ENCODE results near the gene SERINC2. TPM values are rescaled to one million over a fixed set of nuclear protein-coding genes. Genes with fewer than 3 reads are reported as not detected.

SERINC2 gene
- total and polyA plus RNA-seq, 10 of the 15 experiments (the other 5 are each of a cell fraction or from before 2014, with no cell fraction given) = 0.02 to 9.4 (median 0.50) TPM

DNA sequence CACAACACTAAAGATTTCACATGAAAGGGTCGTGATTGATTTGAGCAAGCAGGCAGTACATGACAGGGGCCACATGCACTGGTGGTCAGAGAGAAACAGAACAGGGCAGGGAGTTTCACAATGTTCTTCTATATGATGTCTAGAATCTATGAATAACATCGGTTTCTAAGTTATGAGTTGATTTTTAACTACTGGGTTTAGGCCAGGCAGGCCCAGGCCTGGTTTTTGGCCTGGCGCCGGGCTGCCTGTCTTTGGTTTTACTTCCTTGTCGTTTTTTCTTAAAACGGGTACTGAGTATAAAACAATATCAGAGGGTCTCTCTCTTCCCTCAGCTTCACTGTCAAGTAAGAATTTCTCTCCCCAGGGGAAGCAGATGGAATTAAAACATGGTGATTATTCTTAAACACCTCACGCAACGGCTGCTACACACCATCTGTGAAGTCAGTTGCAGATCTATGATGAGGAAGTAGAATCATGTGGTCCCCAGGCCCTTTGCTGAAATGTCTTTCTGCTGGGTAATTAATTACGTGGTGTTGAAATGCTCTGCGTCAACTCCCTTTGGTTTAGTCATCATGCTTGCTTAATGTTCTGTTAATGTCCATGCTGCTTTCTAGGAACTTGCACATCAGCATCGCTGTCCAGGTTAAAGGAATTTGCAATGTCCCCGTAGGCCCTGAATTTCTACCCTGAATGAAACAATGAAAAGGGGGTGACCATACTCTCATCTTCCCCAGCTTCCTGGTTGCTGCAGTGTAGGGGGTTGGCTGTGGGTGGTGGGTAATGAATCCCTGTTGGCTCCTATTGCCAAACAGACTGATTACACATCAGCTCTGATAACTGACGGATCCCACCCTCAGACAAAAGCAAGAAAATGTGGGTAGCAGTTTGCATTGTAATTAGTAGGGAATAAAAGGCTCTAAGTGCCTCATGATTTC, 70.3 kb downstream of the SERINC2 start:
- no peaks in the 10 kb centered on the region for H3K79me2 ChIP-seq (ENCODE audit: control insufficient read depth, insufficient read depth, low read length)
- peak overlapping the region; percentile 57 for H3K27ac ChIP-seq (ENCODE audit: control insufficient read depth, insufficient read depth)
- no peak overlapping the region for H3K4me2 ChIP-seq (ENCODE audit: control insufficient read depth, insufficient read depth)
- H3K9me3 ChIP-seq (replicated peaks; ENCODE audit: control insufficient read depth, insufficient read depth, low read length) = peaks cover 3% of the 10 kb centered on the region; the same call in 2 of the 3 replicates
- no peaks in the 10 kb centered on the region for H3K36me3 ChIP-seq (ENCODE audit: control insufficient read depth in 2 of 2, insufficient read depth in 2 of 2, low read length in 1 of 2)
- H3K4me1 ChIP-seq (ENCODE audit: control insufficient read depth, insufficient read depth, low read length) = no peaks in the 10 kb centered on the region
- in situ Hi-C loops (cut with MboI) = no loop called here
- ATAC-seq (peak; percentile 91), DNase-seq (ENCODE audit: low read depth, low spot score) (peak; percentile 58), FAIRE-seq (no peak)
- H2AFZ ChIP-seq (ENCODE audit: control insufficient read depth, low read depth, low read length) = peak overlapping the region; percentile 68
- 24% methylated on average over 13 of the region's 13 CpGs for whole genome bisulfite sequencing (ENCODE audit: insufficient coverage, insufficient replicate concordance, low lambda C conversion rate, missing lambda C conversion rate)
- CTCF ChIA-PET = interaction anchor here (0.7 to 3.9 kb wide), 8 partner anchors 23 to 66 kb away, joined by 3 to 19 read pairs (median 4); no protein-coding TSS in a partner anchor
- H4K20me1 ChIP-seq (ENCODE audit: control insufficient read depth, insufficient read depth) = no peaks in the 10 kb centered on the region
- intact Hi-C loops (cut with micrococcal nuclease; ENCODE audit: unreplicated experiment) = loop anchor here (1.0 to 2.0 kb wide), 3 partner anchors 26 to 66 kb away; no protein-coding TSS in a partner anchor
- no peak overlapping the region for H3K4me3 ChIP-seq
- RAD21 ChIA-PET (ENCODE audit: unreplicated experiment) = interaction anchor here (0.9 to 6.4 kb wide), 9 partner anchors 20 to 89 kb away, joined by 3 to 122 read pairs (median 4); no protein-coding TSS in a partner anchor
- POLR2A ChIA-PET = interaction anchor here (0.6 to 15.0 kb wide), 8 partner anchors 10 to 72 kb away, joined by 3 to 260 read pairs (median 4); no protein-coding TSS in a partner anchor
- no TSS peak for BruUV-seq (replicated peaks)
- SMC1A ChIA-PET (ENCODE audit: uncharacterized antibody, unreplicated experiment) = interaction anchor here (1.0 to 11.5 kb wide), 14 partner anchors 10 to 66 kb away, joined by 3 to 230 read pairs (median 7); no protein-coding TSS in a partner anchor
- H3K27me3 ChIP-seq (replicated peaks in 1 of 2; ENCODE audit: control insufficient read depth in 2 of 2, insufficient read depth in 2 of 2, low read length in 1 of 2) = no peaks in the 10 kb centered on the region
- H3K9ac ChIP-seq (ENCODE audit: control insufficient read depth, insufficient read depth, low read length) = peak overlapping the region; percentile 2; the same call in 1 of the 2 replicates
- peak; percentile 35; the same call in 1 of the 2 replicates for TF ChIP-seq SPI1 (IDR thresholded peaks at IDR 0.05; ENCODE audit: borderline replicate concordance, insufficient read depth, low read depth, low read length)
- TF ChIP-seq, protein P1, sequence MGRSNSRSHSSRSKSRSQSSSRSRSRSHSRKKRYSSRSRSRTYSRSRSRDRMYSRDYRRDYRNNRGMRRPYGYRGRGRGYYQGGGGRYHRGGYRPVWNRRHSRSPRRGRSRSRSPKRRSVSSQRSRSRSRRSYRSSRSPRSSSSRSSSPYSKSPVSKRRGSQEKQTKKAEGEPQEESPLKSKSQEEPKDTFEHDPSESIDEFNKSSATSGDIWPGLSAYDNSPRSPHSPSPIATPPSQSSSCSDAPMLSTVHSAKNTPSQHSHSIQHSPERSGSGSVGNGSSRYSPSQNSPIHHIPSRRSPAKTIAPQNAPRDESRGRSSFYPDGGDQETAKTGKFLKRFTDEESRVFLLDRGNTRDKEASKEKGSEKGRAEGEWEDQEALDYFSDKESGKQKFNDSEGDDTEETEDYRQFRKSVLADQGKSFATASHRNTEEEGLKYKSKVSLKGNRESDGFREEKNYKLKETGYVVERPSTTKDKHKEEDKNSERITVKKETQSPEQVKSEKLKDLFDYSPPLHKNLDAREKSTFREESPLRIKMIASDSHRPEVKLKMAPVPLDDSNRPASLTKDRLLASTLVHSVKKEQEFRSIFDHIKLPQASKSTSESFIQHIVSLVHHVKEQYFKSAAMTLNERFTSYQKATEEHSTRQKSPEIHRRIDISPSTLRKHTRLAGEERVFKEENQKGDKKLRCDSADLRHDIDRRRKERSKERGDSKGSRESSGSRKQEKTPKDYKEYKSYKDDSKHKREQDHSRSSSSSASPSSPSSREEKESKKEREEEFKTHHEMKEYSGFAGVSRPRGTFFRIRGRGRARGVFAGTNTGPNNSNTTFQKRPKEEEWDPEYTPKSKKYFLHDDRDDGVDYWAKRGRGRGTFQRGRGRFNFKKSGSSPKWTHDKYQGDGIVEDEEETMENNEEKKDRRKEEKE (IDR thresholded peaks at IDR 0.05) = 0 out of 2 replicates have a peak, but pooled peaks have one; percentile 11
- 0 out of 2 replicates have a peak, but pooled peaks have one; percentile 15 for TF ChIP-seq RCOR1 (conservative IDR thresholded peaks at IDR 0.05; ENCODE audit: low read depth, low read length)
- TF ChIP-seq LARP7 (IDR thresholded peaks at IDR 0.05) = 0 out of 2 replicates have a peak, but pooled peaks have one; percentile 28
- TF ChIP-seq, protein P2, sequence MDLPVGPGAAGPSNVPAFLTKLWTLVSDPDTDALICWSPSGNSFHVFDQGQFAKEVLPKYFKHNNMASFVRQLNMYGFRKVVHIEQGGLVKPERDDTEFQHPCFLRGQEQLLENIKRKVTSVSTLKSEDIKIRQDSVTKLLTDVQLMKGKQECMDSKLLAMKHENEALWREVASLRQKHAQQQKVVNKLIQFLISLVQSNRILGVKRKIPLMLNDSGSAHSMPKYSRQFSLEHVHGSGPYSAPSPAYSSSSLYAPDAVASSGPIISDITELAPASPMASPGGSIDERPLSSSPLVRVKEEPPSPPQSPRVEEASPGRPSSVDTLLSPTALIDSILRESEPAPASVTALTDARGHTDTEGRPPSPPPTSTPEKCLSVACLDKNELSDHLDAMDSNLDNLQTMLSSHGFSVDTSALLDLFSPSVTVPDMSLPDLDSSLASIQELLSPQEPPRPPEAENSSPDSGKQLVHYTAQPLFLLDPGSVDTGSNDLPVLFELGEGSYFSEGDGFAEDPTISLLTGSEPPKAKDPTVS (IDR thresholded peaks at IDR 0.05; ENCODE audit: low read depth, low read length) = no peak
- TF ChIP-seq CHD1 (IDR thresholded peaks at IDR 0.05; ENCODE audit: low read depth, low read length) = peak; percentile 43; the same call in 1 of the 2 replicates
- TF ChIP-seq, protein P3, sequence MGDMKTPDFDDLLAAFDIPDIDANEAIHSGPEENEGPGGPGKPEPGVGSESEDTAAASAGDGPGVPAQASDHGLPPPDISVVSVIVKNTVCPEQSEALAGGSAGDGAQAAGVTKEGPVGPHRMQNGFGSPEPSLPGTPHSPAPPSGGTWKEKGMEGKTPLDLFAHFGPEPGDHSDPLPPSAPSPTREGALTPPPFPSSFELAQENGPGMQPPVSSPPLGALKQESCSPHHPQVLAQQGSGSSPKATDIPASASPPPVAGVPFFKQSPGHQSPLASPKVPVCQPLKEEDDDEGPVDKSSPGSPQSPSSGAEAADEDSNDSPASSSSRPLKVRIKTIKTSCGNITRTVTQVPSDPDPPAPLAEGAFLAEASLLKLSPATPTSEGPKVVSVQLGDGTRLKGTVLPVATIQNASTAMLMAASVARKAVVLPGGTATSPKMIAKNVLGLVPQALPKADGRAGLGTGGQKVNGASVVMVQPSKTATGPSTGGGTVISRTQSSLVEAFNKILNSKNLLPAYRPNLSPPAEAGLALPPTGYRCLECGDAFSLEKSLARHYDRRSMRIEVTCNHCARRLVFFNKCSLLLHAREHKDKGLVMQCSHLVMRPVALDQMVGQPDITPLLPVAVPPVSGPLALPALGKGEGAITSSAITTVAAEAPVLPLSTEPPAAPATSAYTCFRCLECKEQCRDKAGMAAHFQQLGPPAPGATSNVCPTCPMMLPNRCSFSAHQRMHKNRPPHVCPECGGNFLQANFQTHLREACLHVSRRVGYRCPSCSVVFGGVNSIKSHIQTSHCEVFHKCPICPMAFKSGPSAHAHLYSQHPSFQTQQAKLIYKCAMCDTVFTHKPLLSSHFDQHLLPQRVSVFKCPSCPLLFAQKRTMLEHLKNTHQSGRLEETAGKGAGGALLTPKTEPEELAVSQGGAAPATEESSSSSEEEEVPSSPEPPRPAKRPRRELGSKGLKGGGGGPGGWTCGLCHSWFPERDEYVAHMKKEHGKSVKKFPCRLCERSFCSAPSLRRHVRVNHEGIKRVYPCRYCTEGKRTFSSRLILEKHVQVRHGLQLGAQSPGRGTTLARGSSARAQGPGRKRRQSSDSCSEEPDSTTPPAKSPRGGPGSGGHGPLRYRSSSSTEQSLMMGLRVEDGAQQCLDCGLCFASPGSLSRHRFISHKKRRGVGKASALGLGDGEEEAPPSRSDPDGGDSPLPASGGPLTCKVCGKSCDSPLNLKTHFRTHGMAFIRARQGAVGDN (IDR thresholded peaks at IDR 0.05) = peak; percentile 98
- TF ChIP-seq RBBP5 (conservative IDR thresholded peaks at IDR 0.05) = no peak
- TF ChIP-seq, protein P4, sequence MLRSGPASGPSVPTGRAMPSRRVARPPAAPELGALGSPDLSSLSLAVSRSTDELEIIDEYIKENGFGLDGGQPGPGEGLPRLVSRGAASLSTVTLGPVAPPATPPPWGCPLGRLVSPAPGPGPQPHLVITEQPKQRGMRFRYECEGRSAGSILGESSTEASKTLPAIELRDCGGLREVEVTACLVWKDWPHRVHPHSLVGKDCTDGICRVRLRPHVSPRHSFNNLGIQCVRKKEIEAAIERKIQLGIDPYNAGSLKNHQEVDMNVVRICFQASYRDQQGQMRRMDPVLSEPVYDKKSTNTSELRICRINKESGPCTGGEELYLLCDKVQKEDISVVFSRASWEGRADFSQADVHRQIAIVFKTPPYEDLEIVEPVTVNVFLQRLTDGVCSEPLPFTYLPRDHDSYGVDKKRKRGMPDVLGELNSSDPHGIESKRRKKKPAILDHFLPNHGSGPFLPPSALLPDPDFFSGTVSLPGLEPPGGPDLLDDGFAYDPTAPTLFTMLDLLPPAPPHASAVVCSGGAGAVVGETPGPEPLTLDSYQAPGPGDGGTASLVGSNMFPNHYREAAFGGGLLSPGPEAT (IDR thresholded peaks at IDR 0.05; ENCODE audit: low read depth) = peak; percentile 54; the same call in 1 of the 2 replicates
